ENCODE results near the gene SLC5A2.
"Not testable (repeated sequence)": the region's sequence is repeated elsewhere in the genome, so short reads cannot be mapped to it uniquely, and the experiment has no call there.

SLC5A2 gene

DNA sequence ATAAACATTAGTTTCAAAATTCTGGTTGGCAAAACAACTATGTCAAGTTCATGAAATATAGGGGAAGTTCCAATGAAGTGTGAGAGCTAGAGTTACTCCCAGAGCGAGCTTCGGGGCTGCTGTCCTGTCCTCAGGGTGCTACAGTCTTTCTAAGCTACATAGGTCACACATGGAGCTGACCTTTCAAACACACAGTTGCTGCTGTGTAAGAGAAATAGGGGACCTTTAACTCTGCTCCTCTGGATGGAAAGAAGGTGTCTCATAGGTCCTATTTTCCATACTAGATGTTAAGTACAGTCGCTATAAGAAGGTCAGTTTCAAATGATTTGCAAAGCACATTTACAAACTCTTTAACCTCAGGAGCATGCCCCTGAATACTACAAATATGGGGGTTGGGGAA lies 38.4 kb downstream of the SLC5A2 start:
- in situ Hi-C loops (cut with HindIII; ENCODE audit: low sequenced_read_pairs) = loop anchor here (10.0 kb wide), 1 partner anchor 63 kb away; no protein-coding TSS in a partner anchor

DNA sequence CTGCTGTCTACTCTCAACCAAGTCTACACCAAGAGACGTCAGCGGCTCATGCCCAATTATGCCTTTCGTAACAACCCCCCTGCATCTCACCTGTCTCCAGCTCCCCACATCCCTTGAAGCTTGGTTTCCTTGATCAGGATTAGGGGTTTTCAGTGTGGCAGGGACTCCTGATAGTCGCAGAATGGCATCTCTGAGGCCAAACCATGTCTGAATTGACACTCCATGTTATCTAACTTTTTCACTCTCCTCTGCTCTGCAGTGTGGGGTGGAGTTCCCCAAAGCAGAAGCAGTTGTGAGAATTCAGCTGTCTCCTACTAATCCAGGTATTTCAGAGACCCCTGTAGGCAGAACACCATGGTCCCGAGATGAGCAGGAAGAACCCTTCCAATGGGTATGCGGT lies 39.1 kb downstream of the SLC5A2 start:
- in situ Hi-C loops (cut with HindIII; ENCODE audit: low sequenced_read_pairs) = loop anchor here (10.0 kb wide), 1 partner anchor 63 kb away; no protein-coding TSS in a partner anchor

DNA sequence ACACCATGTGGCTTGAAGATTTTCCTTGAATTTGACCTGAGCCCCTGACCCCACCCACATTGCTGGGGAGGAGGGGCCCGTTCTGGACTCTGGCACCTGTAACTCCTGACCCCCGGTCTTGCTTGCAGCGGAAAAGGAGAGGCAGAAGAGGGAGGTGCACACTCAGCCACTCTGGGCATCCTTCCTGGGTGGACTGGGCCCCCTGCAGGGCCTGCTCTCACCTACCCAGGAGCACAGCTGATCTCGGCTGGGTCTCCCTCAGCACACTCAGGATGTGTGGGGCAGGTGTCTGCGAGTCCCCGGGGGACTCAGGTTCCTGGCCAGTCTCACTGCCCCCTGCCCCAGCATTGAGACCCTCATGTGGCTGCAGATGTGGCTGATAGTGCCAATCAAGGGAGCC lies 40.8 kb downstream of the SLC5A2 start:
- in situ Hi-C loops (cut with HindIII; ENCODE audit: low sequenced_read_pairs) = loop anchor here (10.0 kb wide), 1 partner anchor 61 kb away; no protein-coding TSS in a partner anchor

DNA sequence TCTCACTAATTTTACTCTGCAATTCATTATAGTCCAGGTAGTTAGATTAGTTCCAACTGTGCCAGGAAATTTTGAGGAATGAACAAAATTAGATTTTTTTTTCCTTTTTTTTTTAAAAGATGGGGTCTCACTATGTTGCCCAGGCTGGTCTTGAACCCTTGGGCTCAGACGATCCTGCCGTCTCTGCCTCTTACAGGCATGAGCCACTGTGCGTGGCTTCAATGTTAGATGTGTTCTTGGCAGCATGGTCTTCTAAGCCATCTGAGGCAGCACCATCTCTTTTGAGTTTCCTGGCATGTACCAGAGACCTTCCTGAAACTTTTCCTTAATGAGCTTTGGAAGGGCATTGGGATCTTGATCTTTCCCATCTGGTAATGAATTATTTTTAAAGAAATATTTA lies 42.2 kb downstream of the SLC5A2 start:
- in situ Hi-C loops (cut with HindIII; ENCODE audit: low sequenced_read_pairs) = loop anchor here (5.0 to 10.0 kb wide), 4 partner anchors 60 to 288 kb away; no protein-coding TSS in a partner anchor

DNA sequence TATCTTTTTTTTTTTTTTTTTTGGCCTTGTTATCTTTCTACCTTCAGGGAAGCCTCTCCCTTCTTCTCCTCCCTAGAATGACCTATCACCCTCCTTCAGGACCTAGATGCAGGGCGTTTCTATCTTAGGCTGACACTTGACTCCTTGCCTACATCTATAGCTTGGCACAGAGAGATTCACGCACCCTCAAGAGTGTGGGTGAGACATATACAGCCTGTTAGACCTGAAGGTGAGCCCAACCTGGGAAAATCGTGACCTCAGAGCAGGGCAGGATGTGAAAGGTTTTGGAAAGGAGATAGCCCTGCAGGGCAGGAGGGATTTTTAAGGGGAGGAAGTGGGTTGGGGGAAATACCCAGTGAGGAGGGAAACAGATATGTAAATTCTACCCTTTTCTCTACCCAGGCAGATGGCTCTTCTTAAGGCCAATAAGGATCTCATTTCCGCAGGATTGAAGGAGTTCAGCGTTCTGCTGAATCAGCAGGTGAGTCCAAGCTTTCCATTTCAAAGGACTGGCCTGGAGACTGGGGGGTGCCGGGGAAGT lies 44.9 kb downstream of the SLC5A2 start, which contains the start of gene AHSP:
Gene AHSP (plus strand): TSS at position 167 of the 541 bp plus-strand sequence. CDS start 240 bp downstream, at position 407.
- in situ Hi-C loops (cut with HindIII; ENCODE audit: low sequenced_read_pairs) = loop anchor here (5.0 to 10.0 kb wide), 4 partner anchors 57 to 291 kb away; no protein-coding TSS in a partner anchor

DNA sequence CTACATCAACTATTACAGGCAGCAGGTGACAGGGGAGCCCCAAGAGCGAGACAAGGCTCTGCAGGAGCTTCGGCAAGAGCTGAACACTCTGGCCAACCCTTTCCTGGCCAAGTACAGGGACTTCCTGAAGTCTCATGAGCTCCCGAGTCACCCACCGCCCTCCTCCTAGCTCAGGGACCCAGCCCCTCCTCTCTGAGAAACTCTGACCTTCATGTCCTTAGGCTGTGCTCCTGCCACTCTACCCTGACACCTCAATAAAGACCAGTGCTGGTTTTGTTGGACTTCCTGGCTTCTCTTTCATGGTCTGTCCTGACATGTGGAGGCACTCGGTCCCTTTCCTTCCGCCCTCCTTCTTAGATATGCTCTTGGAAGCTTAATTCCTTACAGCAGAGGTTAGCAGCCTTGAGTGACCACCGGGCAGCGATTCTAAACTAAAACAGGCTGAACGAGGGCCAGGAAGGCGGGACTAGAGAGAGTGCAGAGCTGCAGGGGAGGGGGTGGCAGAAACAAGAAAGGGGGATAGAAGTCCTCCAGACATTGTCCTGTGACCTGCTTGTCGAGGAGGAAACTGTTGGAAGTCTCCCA lies 45.7 kb downstream of the SLC5A2 start:
- in situ Hi-C loops (cut with HindIII; ENCODE audit: low sequenced_read_pairs) = loop anchor here (5.0 to 10.0 kb wide), 4 partner anchors 56 to 291 kb away; no protein-coding TSS in a partner anchor

DNA sequence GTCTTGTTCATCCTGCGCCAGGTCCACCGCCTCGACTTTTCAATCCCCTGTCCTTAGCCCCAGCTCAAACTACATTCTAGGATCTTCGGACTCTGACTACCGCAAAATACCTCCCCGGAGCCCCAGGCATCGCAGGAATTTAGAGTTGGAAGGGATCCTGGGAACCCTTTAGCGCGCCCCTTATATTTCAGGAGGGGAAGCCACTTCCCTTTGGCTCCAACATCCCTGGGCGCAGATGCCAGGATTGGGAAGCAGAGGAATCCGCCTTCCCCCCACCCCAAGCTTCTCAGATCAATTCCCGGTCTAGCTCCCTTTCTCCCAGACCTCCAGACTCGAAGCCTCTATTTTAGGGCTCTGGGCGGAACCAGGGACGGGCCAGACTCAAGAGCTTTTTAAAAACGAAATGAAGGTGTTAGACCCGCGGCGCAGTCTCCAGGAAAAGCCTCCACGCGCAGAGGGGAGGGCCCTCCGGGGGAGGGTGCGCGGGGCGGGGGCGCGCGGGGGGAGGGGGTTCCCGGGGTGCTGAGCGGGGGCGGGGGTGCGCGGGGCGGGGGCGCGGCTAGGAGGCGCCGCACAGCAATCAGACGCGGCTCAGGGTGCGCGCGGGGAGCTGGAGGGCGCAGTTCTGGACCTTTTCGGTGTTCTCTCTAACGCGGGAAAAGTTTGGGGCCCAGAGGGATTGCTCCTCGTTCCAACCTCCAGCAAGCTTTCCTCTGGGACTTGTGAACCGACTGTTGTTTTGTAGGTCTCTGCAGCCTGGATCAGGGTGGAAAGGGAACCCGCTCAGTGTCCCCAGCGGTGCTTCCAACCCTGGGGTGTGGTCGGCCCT lies 46.4 kb downstream of the SLC5A2 start:
- in situ Hi-C loops (cut with HindIII; ENCODE audit: low sequenced_read_pairs) = loop anchor here (5.0 to 10.0 kb wide), 4 partner anchors 55 to 292 kb away; no protein-coding TSS in a partner anchor

DNA sequence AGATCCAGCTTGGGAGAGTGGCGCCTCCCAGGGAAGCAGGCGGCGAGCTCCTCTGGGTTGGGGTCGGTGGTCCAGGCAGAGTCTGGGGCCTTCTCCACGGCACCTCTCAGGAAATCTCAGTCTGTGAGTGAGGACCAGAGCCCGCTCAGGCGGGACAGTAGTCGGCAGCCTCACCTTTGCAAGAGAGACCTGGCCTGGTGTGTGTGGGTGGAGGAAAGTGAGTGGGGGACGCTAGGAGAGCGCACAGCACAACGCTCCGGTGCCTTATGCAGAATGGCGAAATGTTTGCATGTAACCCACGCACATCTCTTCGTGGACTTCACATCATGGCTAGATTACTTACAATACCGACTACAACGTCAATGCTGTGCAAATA lies 47.0 kb downstream of the SLC5A2 start:
- in situ Hi-C loops (cut with HindIII; ENCODE audit: low sequenced_read_pairs) = loop anchor here (5.0 to 10.0 kb wide), 4 partner anchors 55 to 293 kb away; no protein-coding TSS in a partner anchor

DNA sequence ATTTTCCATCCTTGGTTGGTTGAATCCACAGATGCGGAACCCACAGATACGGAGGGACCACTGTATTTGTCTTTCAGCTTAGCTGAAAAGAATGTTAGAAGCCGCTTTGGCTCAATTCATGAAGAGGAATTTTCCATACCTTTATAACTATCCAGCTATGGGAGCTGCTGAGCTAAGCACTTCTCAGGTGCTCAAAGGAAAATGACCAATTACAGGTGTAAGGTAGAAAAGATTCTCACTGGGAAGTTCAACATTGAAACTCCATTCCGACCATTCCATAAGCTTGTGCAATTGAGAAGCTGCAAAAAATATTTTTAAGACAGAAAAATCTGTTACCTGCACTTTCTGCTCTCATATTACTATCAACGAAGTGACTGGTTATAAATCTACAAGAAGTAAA lies 47.5 kb downstream of the SLC5A2 start:
- in situ Hi-C loops (cut with HindIII; ENCODE audit: low sequenced_read_pairs) = no loop called here

DNA sequence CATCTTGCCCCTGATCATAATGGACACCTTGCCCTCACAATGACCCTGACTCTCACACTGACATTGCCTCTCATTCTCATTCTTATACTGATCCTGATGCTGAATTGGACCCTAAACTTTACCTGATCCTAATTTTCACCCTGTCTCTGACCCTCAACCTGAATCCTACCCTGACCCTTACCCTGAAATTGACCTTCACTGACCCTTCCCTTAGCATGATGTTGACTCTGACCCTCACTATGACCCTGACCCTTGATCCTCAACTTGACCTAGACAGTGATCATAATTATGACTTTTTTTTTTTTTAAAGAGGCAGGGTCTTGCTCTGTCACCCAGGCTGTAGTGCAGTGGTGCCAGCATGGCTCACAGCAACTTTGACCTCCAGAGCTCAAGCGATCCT lies 48.2 kb downstream of the SLC5A2 start:
- in situ Hi-C loops (cut with HindIII; ENCODE audit: low sequenced_read_pairs) = no loop called here

DNA sequence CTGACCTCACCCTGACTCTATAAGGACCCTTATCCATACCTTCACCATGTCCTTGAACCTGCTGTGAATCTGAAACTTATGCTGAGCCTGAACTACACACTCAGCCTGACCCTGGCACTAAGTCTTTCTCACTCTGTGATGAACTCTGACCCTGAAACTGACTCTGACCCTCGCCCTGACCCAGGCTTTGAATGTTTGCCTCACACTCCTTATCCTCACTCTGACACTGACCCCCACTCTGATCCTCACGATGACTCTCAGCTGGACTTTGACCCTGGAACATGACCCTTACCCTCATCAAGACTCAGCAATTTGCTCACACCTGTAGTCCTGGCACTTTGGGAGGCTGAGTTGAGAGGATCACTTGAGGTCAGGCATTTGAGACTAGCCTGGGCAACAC lies 49.2 kb downstream of the SLC5A2 start:
- in situ Hi-C loops (cut with HindIII; ENCODE audit: low sequenced_read_pairs) = no loop called here

DNA sequence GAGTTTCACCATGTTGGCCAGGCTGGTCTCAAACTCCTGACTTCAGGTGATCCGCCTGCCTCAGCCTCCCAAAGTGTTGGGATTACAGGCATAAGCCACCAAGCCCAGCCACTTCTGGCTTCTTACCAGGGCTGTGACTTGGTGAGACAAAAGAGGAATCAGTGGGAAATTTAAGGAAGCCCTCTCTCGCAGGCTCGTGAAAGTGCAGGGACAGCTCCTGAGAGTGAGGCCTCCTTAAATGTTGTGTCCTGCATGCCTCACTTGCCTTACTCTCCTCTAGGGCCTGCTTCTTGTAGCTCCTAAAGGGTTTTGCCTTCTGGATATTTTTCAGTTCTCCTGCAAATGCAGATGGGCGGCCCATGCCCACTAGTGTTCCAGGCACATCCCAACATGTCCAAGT lies 50.0 kb downstream of the SLC5A2 start:
- in situ Hi-C loops (cut with HindIII; ENCODE audit: low sequenced_read_pairs) = no loop called here

DNA sequence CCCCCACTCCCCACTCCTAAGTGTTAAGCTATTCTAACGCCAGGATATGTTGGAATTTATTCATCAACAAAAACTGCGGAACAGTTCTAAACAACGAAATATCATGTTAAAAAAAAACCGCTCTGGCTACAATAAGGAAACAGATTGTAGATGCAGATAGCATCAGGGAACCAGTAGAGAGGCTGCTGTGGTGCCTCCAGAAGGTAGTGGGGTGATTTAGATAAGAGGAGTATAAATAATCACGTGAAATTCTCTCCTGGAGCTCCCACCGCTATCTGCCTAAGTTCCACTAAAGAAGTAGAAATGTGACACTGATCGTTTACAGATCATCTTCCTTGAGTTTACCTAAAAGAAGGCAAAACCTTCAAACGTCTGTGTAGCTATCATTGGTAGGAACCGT lies 52.8 kb downstream of the SLC5A2 start:
- in situ Hi-C loops (cut with HindIII; ENCODE audit: low sequenced_read_pairs) = no loop called here

DNA sequence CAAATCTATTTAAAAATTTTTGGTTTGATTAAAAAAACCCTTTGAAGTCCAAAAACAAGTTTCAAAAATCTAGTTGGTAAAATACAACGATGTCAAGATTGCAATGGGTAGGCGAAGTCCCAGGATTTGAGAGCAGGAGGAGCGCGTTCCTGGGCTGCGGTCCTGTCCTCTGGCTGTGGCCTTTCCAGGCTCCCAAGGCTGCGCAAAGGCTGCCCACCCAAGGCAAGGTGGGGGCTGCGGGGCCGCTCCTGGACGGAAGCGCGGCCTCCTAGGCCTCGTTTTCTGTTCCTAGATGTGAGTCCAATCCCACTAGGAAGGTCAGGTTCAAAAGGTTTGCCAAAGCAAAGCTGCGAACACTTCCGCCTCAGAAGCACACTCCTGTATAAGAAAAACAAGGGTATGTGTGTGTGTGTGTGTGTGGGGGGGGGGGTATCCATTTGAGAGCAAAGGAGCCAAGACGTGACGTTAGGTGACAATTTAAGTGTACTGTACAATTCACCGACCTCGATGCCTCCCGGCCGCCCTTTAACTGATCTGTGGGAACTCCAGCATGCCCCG lies 54.0 kb downstream of the SLC5A2 start:
- in situ Hi-C loops (cut with HindIII; ENCODE audit: low sequenced_read_pairs) = no loop called here

DNA sequence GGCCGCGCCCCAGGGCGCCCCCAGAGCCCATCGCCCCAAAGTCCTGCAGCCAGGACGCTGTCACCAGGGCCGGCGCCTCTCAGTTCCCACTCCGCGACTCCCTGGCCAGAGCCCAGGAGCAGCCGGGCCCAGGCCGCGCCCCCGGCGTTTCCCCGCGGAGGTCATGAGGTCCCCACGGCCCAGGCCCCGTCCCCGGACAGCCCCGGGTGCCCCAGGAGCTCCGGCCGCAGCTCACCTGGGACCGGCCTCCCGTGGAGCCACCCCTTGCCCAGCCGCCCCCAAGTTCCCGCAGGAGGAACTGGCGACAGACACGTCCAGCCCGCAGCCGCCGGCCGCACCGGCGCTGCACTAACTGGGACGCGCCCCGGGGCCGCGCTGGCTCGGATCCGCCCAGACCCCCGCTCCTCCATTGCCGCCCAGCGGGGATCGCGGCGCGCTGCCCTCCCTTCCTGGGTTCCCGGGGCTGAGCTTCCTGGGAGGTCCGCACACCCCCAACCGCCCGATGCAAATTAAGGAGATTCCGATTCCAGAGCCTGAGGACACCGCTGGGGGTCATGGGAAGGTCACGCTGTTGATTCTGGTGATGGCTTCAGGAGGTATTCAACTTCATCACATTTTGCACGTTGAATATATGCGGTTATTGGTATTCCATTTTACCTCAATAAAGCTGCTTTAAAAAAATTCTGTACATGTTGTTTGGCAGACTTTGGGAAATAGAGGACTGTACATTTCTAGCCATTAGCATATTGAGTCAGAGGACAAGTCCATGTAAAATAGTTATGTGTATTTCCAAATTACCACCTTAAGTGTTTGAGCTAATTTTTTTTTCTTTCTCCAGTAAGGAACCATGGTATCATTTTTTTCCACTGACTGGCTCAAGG lies 54.7 kb downstream of the SLC5A2 start:
- in situ Hi-C loops (cut with HindIII; ENCODE audit: low sequenced_read_pairs) = no loop called here

DNA sequence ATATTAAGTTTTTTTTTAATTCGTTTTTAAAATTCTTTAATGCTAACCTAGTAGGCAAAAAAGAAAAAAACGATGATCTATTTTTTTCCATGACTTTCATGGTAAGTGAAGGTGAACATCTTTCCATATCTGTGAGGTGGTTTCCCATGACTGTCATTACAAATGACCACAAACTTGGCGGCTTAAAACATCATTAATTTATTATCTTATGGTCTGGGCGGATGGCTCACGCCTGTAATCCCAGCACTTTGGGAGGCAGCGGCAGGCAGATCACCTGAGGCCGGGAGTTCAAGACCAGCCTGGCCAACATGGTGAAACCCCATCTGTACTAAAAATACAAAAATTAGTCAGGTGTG lies 55.3 kb downstream of the SLC5A2 start:
- in situ Hi-C loops (cut with HindIII; ENCODE audit: low sequenced_read_pairs) = not testable (repeated sequence)

DNA sequence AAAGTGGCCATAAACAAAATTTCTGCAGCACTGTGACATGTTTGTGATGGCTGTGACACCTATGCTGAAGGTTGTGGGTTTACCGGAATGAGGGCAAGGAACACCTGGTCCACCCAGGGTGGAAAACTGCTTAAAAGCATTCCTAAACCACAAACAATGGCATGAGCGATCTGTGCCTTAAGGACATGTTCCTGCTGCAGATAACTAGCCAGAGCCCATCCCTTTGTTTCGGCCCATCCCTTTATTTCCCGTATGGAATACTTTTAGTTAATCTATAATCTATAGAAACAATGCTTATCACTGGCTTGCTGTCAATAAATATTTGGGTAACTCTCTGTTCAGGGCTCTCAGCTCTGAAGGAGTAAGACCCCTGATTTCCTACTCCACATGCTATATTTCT lies 56.8 kb downstream of the SLC5A2 start:
- in situ Hi-C loops (cut with HindIII; ENCODE audit: low sequenced_read_pairs) = not testable (repeated sequence)
